ENCODE data around the gene GPSM3.

Gene GPSM3

DNA sequence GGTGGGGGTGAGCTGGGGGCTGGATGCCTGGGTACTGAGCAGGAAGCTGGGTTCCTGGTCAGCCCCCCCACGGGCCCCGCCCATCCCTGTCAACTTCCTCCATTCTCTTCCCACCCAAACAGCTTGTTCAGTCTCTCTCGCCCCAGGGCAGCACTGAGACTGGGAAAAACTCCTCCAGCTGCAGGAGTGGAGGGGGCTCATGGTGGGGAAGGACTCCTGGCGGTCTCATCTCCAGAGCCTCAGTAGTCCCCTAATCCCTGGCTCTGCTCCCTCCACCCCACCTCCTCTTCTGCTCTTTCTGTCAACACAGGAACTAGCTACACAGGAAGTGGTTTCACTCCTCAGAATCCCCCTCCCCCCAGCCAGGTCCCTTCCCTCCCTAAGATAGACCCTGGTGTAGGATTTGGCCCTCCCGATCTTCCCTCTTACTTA lies at the start of gene GPSM3:
TSS of gene GPSM3 (minus strand) at position 36 of the 432 bp plus-strand sequence. CDS start 130 bp downstream, outside the sequence.
- peak within 1 kb of the TSS; percentile 35 to 98 for H3K27ac ChIP-seq
- peak; percentile 79 for DNase-seq (ENCODE audit: low spot score)
- peak within 1 kb of the TSS; percentile 93 for H3K4me3 ChIP-seq
- no peak for TF ChIP-seq CTCF (IDR thresholded peaks at IDR 0.05)

GRCh38 chr6:32240686-32241085 lies 48.2 kb upstream of the GPSM3 start:
- H3K4me3 ChIP-seq: no peak overlapping the region
- DNase-seq (ENCODE audit: low spot score): no peak
- no peak overlapping the region for H3K27ac ChIP-seq
- TF ChIP-seq CTCF (IDR thresholded peaks at IDR 0.05): no peak

- DNase-seq (ENCODE audit: low spot score): no peak
- TF ChIP-seq CTCF (IDR thresholded peaks at IDR 0.05): no peak
- Histone ChIP-seq H3K27ac (no peak overlapping the region), H3K4me3 (no peak overlapping the region)
Observed at GRCh38 chr6:32239462-32239861, 47.0 kb upstream of the GPSM3 start.

GRCh38 chr6:32234934-32235333 lies 42.5 kb upstream of the GPSM3 start:
- TF ChIP-seq CTCF (IDR thresholded peaks at IDR 0.05): no peak
- Histone ChIP-seq H3K27ac (peak overlapping the region in 1 of 2 donors; percentile 54), H3K4me3 (no peak overlapping the region)
- DNase-seq (ENCODE audit: low spot score): no peak

GRCh38 chr6:32226434-32226833 lies 34.0 kb upstream of the GPSM3 start:
- DNase-seq (ENCODE audit: low spot score): no peak
- no peak for TF ChIP-seq CTCF (IDR thresholded peaks at IDR 0.05)
- no peak overlapping the region for H3K27ac ChIP-seq
- H3K4me3 ChIP-seq: no peak overlapping the region

DNA sequence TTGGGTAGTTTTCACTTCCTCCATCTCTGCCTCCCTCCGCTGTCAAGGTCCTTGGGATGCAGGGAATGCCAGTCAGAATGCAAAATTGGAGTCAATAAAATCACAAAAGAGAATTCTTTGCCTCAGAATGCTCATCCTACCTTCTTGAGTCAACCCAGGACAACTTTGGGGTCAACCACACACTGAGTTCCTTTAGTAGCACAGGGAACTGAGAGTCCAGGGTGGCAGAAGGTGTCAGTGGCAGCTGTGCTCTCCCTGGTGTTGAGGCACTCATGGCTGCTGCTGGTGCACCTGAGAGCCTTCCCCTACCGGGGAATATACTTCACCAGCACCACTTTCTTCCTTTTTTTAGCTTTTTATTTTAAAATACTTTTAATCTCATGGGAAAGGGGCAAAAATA lies 32.3 kb upstream of the GPSM3 start:
- Histone ChIP-seq H3K27ac (peak overlapping the region in 1 of 2 donors; percentile 72), H3K4me3 (no peak overlapping the region)
- no peak for DNase-seq (ENCODE audit: low spot score)
- TF ChIP-seq CTCF (IDR thresholded peaks at IDR 0.05): no peak

- no peak for TF ChIP-seq CTCF (IDR thresholded peaks at IDR 0.05)
- H3K4me3 ChIP-seq: peak within 1 kb of the TSS; percentile 54
- DNase-seq (ENCODE audit: low spot score): no peak
- H3K27ac ChIP-seq: peak within 1 kb of the TSS in 1 of 2 donors; percentile 72
Observed at GRCh38 chr6:32223258-32224235, 31.1 kb upstream of the GPSM3 start, which contains the start of gene NOTCH4. TSS of gene NOTCH4 (minus strand) at chr6:32224067. CDS start at chr6:32223928, 139 bp downstream.
